Lung (tissue), 12 donors: ENCODE measurements around the gene CREB3. TPM values are rescaled to one million over a fixed set of nuclear protein-coding genes. Genes with fewer than 3 reads are reported as not detected.
A peak's percentile ranks its signal among the peaks of the same experiment; 100 is the strongest.

Experiments used
- ATAC-seq: fragments of 200-7000 bp; cut with Tn5 transposase; one replicate; pipeline ENCODE4 v1.9.1; 2020; ENCODE audit warnings: moderate number of reproducible peaks; ENCODE audit not compliant: insufficient read depth, low FRiP score
- DNase-seq, 3 donors: peaks; one replicate each; pipeline ENCODE4 v3.0.0-alpha.2; 2013 to 2017
- H3K27ac ChIP-seq, 2 donors: one replicate each; pipeline ENCODE4 v1.5.1; 2013; ENCODE audit warnings: mild to moderate bottlenecking in 2 of 2, moderate library complexity in 2 of 2, control low read depth in 1 of 2, inconsistent platforms in 1 of 2, low read depth in 1 of 2, low read length in 1 of 2
- H3K27me3 ChIP-seq, 3 donors: one replicate each; pipeline ENCODE4 v1.5.1; 2013; ENCODE audit warnings: low read length in 2 of 3; ENCODE audit not compliant: control insufficient read depth in 3 of 3, insufficient read depth in 3 of 3
- H3K36me3 ChIP-seq, 4 donors: one replicate each; pipeline ENCODE4 v1.5.1; 2013; ENCODE audit warnings: low read length in 4 of 4, mild to moderate bottlenecking in 1 of 4, moderate library complexity in 1 of 4; ENCODE audit not compliant: control insufficient read depth in 4 of 4, insufficient read depth in 4 of 4
- H3K4me1 ChIP-seq, 5 donors: one replicate each; pipeline ENCODE4 v1.5.1; 2013; ENCODE audit warnings: low read length in 5 of 5, mild to moderate bottlenecking in 2 of 5, moderate library complexity in 1 of 5; ENCODE audit not compliant: control insufficient read depth in 5 of 5, insufficient read depth in 5 of 5
- H3K4me3 ChIP-seq: one replicate; pipeline ENCODE4 v1.5.1; 2013; ENCODE audit warnings: mild to moderate bottlenecking, control low read depth, moderate library complexity
- H3K9ac ChIP-seq, 2 donors: one replicate each; pipeline ENCODE4 v1.5.1; 2013; ENCODE audit warnings: low read length in 2 of 2, control low read depth in 1 of 2; ENCODE audit not compliant: insufficient read depth in 1 of 2
- H3K9me3 ChIP-seq, 4 donors: one replicate each; pipeline ENCODE4 v1.5.1; 2013; ENCODE audit warnings: low read length in 3 of 4, mild to moderate bottlenecking in 1 of 4, moderate library complexity in 1 of 4; ENCODE audit not compliant: control insufficient read depth in 4 of 4, insufficient read depth in 3 of 4
- WGBS, 2 donors: extraction: QIAGEN DNeasy Blood & Tissue Kit; methylation state at CpG; one replicate each; pipeline ENCODE4 v1.1.7; 2013; 5-methylcytosine and 5-hydroxymethylcytosine counted together
- polyA plus RNA-seq, 2 donors: library from polyadenylated mRNA; stranded (reverse); fragments of 200-250 nt; gene quantifications; one replicate each; pipeline ENCODE4 v1.2.1, GENCODE V29; 2013
- total RNA-seq, 2 donors: library from RNA; depleted of rRNA in 1 of 2; stranded (reverse); fragments of >200 nt in 1 of 2; gene quantifications; one replicate each; pipeline ENCODE4 v1.2.1, GENCODE V29; 2014 to 2021
- TF ChIP-seq, protein P1 (sequence below): IDR thresholded peaks from 2 replicates; pipeline ENCODE4 v1.5.1; 2012; ENCODE audit warnings: mild to moderate bottlenecking; ENCODE audit errors: control extremely low read depth, extremely low read depth
- donor health status: control.
- donor health status: control.
- donor health status: Bipolar disorder and iron deficiency.
- donor health status: healthy.
- donor health status: DM: yes; HTN: yes; CAD: no.

Gene CREB3
- total and polyA plus RNA-seq, 4 donors = 25.1 to 43.3 (median 38.9) TPM

GRCh38 chr9:35732800-35733541 lies 505 bp downstream of the CREB3 start:
- H3K9me3 ChIP-seq = no peaks in the 10 kb centered on the region
- peak; percentile 40 to 54 (median 40) for DNase-seq
- H3K36me3 ChIP-seq = peaks cover 12 to 24% (median 19%) of the 10 kb centered on the region in 4 donors
- H3K9ac ChIP-seq = peak overlapping the region; percentile 96 to 97
- H3K4me3 ChIP-seq = peak overlapping the region; percentile 80
- H3K4me1 ChIP-seq = peaks cover 12 to 51% (median 17%) of the 10 kb centered on the region in 5 donors
- 2 to 3% methylated on average over 14 of the region's 14 CpGs for WGBS, 2 donors
- no peaks in the 10 kb centered on the region for H3K27me3 ChIP-seq
- TF ChIP-seq, protein P1, sequence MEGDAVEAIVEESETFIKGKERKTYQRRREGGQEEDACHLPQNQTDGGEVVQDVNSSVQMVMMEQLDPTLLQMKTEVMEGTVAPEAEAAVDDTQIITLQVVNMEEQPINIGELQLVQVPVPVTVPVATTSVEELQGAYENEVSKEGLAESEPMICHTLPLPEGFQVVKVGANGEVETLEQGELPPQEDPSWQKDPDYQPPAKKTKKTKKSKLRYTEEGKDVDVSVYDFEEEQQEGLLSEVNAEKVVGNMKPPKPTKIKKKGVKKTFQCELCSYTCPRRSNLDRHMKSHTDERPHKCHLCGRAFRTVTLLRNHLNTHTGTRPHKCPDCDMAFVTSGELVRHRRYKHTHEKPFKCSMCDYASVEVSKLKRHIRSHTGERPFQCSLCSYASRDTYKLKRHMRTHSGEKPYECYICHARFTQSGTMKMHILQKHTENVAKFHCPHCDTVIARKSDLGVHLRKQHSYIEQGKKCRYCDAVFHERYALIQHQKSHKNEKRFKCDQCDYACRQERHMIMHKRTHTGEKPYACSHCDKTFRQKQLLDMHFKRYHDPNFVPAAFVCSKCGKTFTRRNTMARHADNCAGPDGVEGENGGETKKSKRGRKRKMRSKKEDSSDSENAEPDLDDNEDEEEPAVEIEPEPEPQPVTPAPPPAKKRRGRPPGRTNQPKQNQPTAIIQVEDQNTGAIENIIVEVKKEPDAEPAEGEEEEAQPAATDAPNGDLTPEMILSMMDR = no peak
- H3K27ac ChIP-seq = peak overlapping the region; percentile 95 to 98
- peak; percentile 0 for ATAC-seq

- Histone ChIP-seq H3K27me3 (no peaks in the 10 kb centered on the region), H3K9me3 (no peaks in the 10 kb centered on the region), H3K36me3 (peaks cover 19 to 34% (median 29%) of the 10 kb centered on the region in 4 donors), H3K27ac (no peak overlapping the region), H3K9ac (no peak overlapping the region), H3K4me1 (peaks cover 6 to 40% (median 13%) of the 10 kb centered on the region in 5 donors), H3K4me3 (no peak overlapping the region)
- DNase-seq = no peak
- TF ChIP-seq, protein P1 = no peak
- WGBS, 2 donors = 94 to 96% methylated on average over 3 of the region's 3 CpGs
- no peak for ATAC-seq
Measured at GRCh38 chr9:35734096-35734495, 1.6 kb downstream of the CREB3 start.

GRCh38 chr9:35736201-35736633 lies 3.8 kb downstream of the CREB3 start:
- no peaks in the 10 kb centered on the region for H3K27me3 ChIP-seq
- H3K4me1 ChIP-seq = peaks cover 0 to 19% (median 4%) of the 10 kb centered on the region in 5 donors
- peaks cover 28 to 55% (median 46%) of the 10 kb centered on the region in 4 donors for H3K36me3 ChIP-seq
- H3K27ac ChIP-seq = peak overlapping the region in 1 of 2 donors; percentile 33
- DNase-seq (peak; percentile 75 to 78 (median 78)), ATAC-seq (no peak)
- no peak overlapping the region for H3K4me3 ChIP-seq
- 37 to 46% methylated on average over 5 of the region's 5 CpGs for WGBS, 2 donors
- TF ChIP-seq, protein P1 = peak; percentile 66
- no peaks in the 10 kb centered on the region for H3K9me3 ChIP-seq
- no peak overlapping the region for H3K9ac ChIP-seq
